BE2C (cell line): ENCODE results near the gene DYNC2LI1.

Source experiments
- DNase-seq: peaks from one replicate; pipeline ENCODE4 v3.0.0-alpha.2; 2020
- H3K27me3 ChIP-seq: fragments of 250-450 bp; sonication (Bioruptor Pico); 2 replicates; pipeline ENCODE4 v1.5.1; 2020; ENCODE audit warnings: mild to moderate bottlenecking
- H3K36me3 ChIP-seq: fragments of 250-450 bp; sonication (Bioruptor Pico); 2 replicates; pipeline ENCODE4 v1.5.1; 2020; ENCODE audit warnings: mild to moderate bottlenecking
- H3K4me1 ChIP-seq: fragments of 250-450 bp; sonication (Bioruptor Pico); 2 replicates; pipeline ENCODE4 v1.5.1; 2020
- H3K4me3 ChIP-seq: 2 replicates; pipeline ENCODE4 v1.5.1; 2011; ENCODE audit warnings: low read depth, low read length
- H3K9me3 ChIP-seq: fragments of 250-450 bp; sonication (Bioruptor Pico); 2 replicates; pipeline ENCODE4 v1.5.1; 2020
- TF ChIP-seq, protein P1 (sequence below): IDR thresholded peaks from 2 replicates; pipeline ENCODE4 v1.5.1; 2012; ENCODE audit warnings: mild to moderate bottlenecking, low read depth, low read length

The DYNC2LI1 gene

DNA sequence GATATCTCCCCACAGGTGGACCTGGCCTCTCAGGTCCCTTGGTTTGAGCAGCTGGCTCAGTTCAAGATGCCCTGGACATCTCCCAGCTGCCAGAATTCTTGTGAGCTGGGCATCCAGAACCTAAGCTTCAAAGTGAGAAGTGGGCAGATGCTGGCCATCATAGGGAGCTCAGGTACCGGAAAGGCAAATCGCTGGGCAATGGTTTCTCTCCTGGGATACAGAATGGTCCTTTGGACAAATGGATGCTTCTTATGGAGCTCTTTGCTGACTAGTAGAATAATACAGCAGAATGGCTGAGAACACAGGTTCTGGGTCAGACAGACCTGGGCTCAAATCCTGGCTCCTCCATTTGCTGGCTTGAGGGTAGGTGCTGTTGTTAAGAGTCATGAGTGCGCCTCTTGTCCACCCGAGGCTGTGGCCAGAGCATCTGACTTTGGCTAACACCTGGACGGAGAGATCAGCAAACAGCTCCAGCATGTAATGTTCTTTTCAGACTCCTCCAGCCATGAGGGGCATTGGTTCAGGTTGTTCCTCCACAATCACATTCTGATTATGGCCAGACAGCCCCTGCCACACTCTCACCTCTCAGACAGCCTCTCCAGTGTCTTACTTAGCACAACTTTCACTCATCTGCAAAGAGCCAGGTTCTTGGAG lies 72.4 kb downstream of the DYNC2LI1 start:
- no peak for DNase-seq

DNA sequence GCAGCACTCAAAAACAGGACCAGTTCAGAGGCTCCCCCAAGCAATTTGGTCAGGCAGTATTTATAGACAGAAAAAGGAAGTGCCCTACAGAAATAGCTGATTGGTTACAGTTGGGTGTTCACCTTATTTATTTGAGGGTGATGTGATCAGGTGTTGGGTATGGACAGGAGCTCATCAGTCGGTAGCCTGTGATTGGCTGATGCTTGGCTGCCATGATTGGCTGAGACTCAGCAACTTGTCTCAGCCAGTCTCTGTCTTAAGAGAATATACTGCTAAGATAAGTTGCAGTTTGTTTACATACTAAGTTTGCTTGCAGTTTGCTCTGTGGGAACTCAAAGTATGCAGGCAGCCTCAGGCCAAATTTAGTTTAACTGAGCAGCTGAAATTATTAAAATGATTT lies 74.4 kb downstream of the DYNC2LI1 start:
- Histone ChIP-seq H3K9me3 (no peaks in the 10 kb centered on the region), H3K4me1 (no peaks in the 10 kb centered on the region), H3K36me3 (no peaks in the 10 kb centered on the region), H3K4me3 (no peak overlapping the region), H3K27me3 (no peaks in the 10 kb centered on the region)
- TF ChIP-seq, protein P1, sequence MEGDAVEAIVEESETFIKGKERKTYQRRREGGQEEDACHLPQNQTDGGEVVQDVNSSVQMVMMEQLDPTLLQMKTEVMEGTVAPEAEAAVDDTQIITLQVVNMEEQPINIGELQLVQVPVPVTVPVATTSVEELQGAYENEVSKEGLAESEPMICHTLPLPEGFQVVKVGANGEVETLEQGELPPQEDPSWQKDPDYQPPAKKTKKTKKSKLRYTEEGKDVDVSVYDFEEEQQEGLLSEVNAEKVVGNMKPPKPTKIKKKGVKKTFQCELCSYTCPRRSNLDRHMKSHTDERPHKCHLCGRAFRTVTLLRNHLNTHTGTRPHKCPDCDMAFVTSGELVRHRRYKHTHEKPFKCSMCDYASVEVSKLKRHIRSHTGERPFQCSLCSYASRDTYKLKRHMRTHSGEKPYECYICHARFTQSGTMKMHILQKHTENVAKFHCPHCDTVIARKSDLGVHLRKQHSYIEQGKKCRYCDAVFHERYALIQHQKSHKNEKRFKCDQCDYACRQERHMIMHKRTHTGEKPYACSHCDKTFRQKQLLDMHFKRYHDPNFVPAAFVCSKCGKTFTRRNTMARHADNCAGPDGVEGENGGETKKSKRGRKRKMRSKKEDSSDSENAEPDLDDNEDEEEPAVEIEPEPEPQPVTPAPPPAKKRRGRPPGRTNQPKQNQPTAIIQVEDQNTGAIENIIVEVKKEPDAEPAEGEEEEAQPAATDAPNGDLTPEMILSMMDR: no peak
- DNase-seq: no peak

More for the DNA sequence above, 72.4 kb downstream of the DYNC2LI1 start:
- Histone ChIP-seq H3K36me3 (no peaks in the 10 kb centered on the region), H3K27me3 (no peaks in the 10 kb centered on the region), H3K4me3 (no peak overlapping the region), H3K9me3 (no peaks in the 10 kb centered on the region), H3K4me1 (no peaks in the 10 kb centered on the region)
- TF ChIP-seq, protein P1: no peak

DNA sequence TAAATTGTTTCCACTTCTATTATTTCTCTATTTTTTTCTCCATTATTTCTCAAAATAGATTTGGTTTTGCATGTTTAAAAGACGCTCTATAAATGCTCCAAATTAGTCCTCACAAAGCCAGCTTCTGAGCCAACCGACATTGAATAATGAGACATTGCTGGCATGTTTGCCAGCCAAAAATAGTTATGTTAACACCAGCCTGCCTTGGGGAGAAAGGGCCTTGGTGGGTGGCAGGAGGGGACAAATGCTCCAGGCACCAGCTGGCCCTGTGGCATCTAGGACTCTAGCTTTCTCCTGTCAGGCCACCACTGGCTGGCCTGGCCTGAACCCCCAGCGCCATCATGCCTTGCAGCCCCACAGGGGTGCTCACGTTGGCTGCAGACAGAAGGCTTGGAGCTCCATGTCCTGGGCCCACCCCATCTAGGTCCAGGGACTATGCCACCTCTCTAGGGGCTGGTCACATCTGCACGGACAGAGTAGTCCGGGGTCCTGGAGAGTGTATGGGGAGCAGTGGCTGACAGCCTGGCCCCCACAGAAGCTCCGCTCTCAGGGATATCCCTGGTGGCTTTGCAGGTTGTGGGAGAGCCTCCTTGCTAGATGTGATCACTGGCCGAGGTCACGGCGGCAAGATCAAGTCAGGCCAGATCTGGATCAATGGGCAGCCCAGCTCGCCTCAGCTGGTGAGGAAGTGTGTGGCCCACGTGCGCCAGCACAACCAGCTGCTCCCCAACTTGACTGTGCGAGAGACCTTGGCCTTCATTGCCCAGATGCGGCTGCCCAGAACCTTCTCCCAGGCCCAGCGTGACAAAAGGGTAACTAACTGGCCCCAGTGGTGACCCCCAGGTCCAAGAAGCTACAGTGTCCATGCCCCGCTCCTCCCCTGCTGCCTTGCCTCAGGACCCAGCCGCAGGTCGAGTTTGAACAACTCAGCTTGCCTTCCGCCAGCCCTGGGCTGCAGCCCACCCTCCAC lies 77.5 kb downstream of the DYNC2LI1 start:
- Histone ChIP-seq H3K27me3 (peaks cover 17% of the 10 kb centered on the region), H3K4me1 (no peaks in the 10 kb centered on the region), H3K36me3 (no peaks in the 10 kb centered on the region), H3K4me3 (no peak overlapping the region), H3K9me3 (no peaks in the 10 kb centered on the region)
- TF ChIP-seq, protein P1: no peak
- DNase-seq: no peak

DNA sequence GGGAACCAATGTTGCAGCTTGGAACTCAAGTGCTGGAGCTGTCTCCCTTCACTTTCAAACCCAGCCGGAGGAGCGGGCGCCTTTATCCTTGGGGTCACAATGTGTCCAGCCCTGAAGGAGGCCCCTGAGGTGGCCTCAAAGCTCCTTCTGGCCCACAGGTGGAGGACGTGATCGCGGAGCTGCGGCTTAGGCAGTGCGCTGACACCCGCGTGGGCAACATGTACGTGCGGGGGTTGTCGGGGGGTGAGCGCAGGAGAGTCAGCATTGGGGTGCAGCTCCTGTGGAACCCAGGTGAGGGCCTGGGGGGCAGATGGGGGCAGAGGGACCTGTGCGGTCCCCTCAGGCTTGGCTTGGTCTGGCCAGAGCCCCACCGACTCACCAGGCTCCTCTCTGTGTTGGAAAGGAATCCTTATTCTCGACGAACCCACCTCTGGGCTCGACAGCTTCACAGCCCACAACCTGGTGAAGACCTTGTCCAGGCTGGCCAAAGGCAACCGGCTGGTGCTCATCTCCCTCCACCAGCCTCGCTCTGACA lies 78.4 kb downstream of the DYNC2LI1 start:
- Histone ChIP-seq H3K9me3 (no peaks in the 10 kb centered on the region), H3K36me3 (no peaks in the 10 kb centered on the region), H3K27me3 (peaks cover 17% of the 10 kb centered on the region), H3K4me3 (no peak overlapping the region), H3K4me1 (no peaks in the 10 kb centered on the region)
- no peak for DNase-seq
- TF ChIP-seq, protein P1: no peak

DNA sequence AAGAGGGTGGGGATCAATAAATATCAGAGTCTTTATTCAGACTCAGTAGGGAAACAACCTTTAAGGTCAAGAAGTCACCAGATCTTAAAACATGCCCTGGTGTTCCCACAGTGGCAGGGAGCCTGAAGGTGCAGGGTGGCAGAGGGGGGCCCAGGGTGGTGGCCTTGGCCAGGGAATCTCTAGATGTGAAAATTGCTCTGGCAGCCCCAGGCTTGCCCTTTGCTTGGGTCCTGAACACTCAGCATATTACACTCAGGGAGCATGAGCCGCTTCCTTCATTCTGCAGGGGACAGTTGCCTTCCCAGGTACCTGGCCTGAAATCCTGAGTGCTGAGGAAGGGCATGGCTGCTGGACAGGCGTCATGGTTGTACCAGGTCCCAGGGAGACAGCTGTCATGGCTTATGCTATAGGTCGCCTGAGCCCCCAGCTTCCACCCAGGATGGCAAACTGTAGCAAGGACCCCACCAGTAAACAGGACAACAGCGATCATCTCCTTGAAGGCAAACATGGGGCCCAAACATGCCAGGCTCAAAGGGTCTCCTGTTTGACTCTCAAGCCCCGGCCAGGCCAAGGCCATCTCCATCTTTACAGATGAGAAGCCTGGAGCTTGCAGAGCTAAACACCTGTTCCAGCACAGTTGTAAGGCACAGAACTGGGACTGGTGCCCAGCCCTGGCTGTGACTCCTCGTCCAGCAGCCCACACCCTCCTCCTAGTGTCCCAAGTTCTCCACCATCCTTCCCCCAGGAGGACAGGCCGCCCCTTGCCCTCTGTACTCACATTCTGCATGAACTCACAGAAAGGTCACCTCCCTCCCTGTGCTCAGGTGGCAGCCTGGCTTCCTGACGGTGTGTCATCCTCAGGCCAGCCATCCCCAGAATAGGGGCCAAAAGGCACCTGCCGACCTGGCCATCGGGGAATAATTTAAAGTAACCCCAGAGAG lies 79.6 kb downstream of the DYNC2LI1 start:
- H3K4me1 ChIP-seq: no peaks in the 10 kb centered on the region
- TF ChIP-seq, protein P1: no peak
- DNase-seq: no peak
- H3K27me3 ChIP-seq: peaks cover 17% of the 10 kb centered on the region
- no peaks in the 10 kb centered on the region for H3K9me3 ChIP-seq
- H3K36me3 ChIP-seq: no peaks in the 10 kb centered on the region
- H3K4me3 ChIP-seq: no peak overlapping the region
